SK-N-SH treated with all-trans-retinoic acid at 6 μM for 48 hours (cell line): ENCODE data around the gene CDKL5.

Source experiments
- ATAC-seq: fragments of 200-7000 bp; cut with Tn5 transposase; 3 replicates; pipeline ENCODE4 v1.9.1; 2020; ENCODE audit warnings: mild to moderate bottlenecking, moderate library complexity
- ARNTL ChIP-seq: fragments of 450-650 bp; formaldehyde crosslinking; IDR thresholded peaks from 2 replicates; pipeline ENCODE4 v1.5.0; 2020; ENCODE audit warnings: low read depth, mild to moderate bottlenecking, moderate library complexity, borderline replicate concordance
- BACH2 ChIP-seq: fragments of 250-450 bp; sonication (Bioruptor Pico); IDR thresholded peaks from 2 replicates; pipeline ENCODE4 v1.9.0; 2021; ENCODE audit warnings: mild to moderate bottlenecking, borderline replicate concordance
- CSDC2 ChIP-seq: fragments of 250-450 bp; sonication (Bioruptor Pico); IDR thresholded peaks from 2 replicates; pipeline ENCODE4 v1.5.0; 2020; ENCODE audit warnings: mild to moderate bottlenecking, moderate library complexity
- GLIS3 ChIP-seq: fragments of 250-450 bp; sonication (Bioruptor Pico); IDR thresholded peaks from 2 replicates; pipeline ENCODE4 v1.5.0; 2020; ENCODE audit warnings: mild to moderate bottlenecking, moderate library complexity
- OSR1 ChIP-seq: fragments of 250-450 bp; sonication (Bioruptor Pico); IDR thresholded peaks from 2 replicates; pipeline ENCODE4 v1.8.0; 2022; ENCODE audit warnings: moderate library complexity, mild to moderate bottlenecking, inconsistent platforms
- PPARA ChIP-seq: fragments of 250-450 bp; sonication (Bioruptor Pico); IDR thresholded peaks from 2 replicates; pipeline ENCODE4 v1.5.0; 2020; ENCODE audit warnings: mild to moderate bottlenecking, borderline replicate concordance
- RARB ChIP-seq: fragments of 250-450 bp; sonication (Bioruptor Pico); IDR thresholded peaks from 2 replicates; pipeline ENCODE4 v1.8.0; 2021; ENCODE audit warnings: mild to moderate bottlenecking, moderate library complexity
- SNAI2 ChIP-seq: fragments of 250-450 bp; sonication (Bioruptor Pico); IDR thresholded peaks from 2 replicates; pipeline ENCODE4 v1.5.0; 2020; ENCODE audit warnings: mild to moderate bottlenecking, moderate library complexity
- TCF4 ChIP-seq: fragments of 250-450 bp; sonication (Bioruptor Pico); IDR thresholded peaks from 2 replicates; pipeline ENCODE4 v1.8.0; 2021; ENCODE audit warnings: mild to moderate bottlenecking, moderate library complexity, borderline replicate concordance
- ZC3H10 ChIP-seq: fragments of 250-450 bp; sonication (Bioruptor Pico); IDR thresholded peaks from 2 replicates; pipeline ENCODE4 v1.5.1; 2021; ENCODE audit warnings: mild to moderate bottlenecking, moderate library complexity
- ZFP3 ChIP-seq: fragments of 250-450 bp; sonication (Bioruptor Pico); IDR thresholded peaks from 2 replicates; pipeline ENCODE4 v1.5.0; 2020; ENCODE audit warnings: mild to moderate bottlenecking, moderate library complexity
- ZFP30 ChIP-seq: fragments of 450-650 bp; formaldehyde crosslinking; IDR thresholded peaks from 2 replicates; pipeline ENCODE4 v1.5.0; 2022; ENCODE audit warnings: mild to moderate bottlenecking, moderate library complexity
- ZNF565 ChIP-seq: fragments of 450-650 bp; formaldehyde crosslinking; conservative IDR thresholded peaks from 2 replicates; pipeline ENCODE4 v1.5.0; 2020; ENCODE audit warnings: low read depth, mild to moderate bottlenecking, moderate library complexity
- ZNF70 ChIP-seq: fragments of 450-650 bp; formaldehyde crosslinking; IDR thresholded peaks from 2 replicates; pipeline ENCODE4 v1.5.0; 2020; ENCODE audit warnings: mild to moderate bottlenecking, moderate library complexity
- ZNF8 ChIP-seq: fragments of 450-650 bp; formaldehyde crosslinking; IDR thresholded peaks from 2 replicates; pipeline ENCODE4 v1.5.0; 2020; ENCODE audit warnings: mild to moderate bottlenecking, moderate library complexity
- TF ChIP-seq, protein P1 (sequence below): fragments of 250-450 bp; sonication (Bioruptor Pico); IDR thresholded peaks from 2 replicates; pipeline ENCODE4 v1.8.0; 2021; ENCODE audit warnings: low read depth, mild to moderate bottlenecking, moderate library complexity, borderline replicate concordance
- TF ChIP-seq, protein P2 (sequence below): fragments of 250-450 bp; sonication (Bioruptor Pico); IDR thresholded peaks from 2 replicates; pipeline ENCODE4 v1.8.0; 2020; ENCODE audit warnings: mild to moderate bottlenecking, moderate library complexity, borderline replicate concordance
- TF ChIP-seq, protein P3 (sequence below): fragments of 250-450 bp; sonication (Bioruptor Pico); IDR thresholded peaks from 2 replicates; pipeline ENCODE4 v1.5.0; 2020; ENCODE audit warnings: mild to moderate bottlenecking, moderate library complexity
- TF ChIP-seq, protein P4 (sequence below): fragments of 250-450 bp; sonication (Bioruptor Pico); IDR thresholded peaks from 2 replicates; pipeline ENCODE4 v1.5.1; 2020; ENCODE audit warnings: low read depth, mild to moderate bottlenecking, moderate library complexity

Gene CDKL5

DNA sequence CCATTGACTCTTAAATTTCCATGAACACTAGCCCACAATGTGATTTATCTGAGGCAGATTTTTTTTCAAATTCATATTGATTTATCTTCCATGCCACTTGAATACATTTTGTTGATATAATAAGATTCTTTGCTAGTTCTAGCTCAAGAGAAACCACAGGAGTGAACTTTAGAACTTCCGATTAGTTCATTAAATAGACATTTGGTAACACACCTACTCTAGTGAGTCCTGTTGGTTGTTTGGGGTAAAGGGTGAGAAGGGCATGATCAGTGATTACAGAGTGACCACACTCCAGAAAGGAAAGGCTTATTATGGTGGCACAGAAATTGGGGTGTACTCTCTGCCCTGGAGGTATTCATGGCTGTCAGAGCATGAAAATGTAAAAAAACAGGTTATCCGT lies 120.4 kb downstream of the CDKL5 start:
- no peak for ATAC-seq
- TF ChIP-seq ZNF70 (CRISPR knock-in tag) (no peak), SNAI2 (CRISPR knock-in tag) (no peak), CSDC2 (CRISPR knock-in tag) (no peak)
- TF ChIP-seq, all 23 proteins: peak for 0

DNA sequence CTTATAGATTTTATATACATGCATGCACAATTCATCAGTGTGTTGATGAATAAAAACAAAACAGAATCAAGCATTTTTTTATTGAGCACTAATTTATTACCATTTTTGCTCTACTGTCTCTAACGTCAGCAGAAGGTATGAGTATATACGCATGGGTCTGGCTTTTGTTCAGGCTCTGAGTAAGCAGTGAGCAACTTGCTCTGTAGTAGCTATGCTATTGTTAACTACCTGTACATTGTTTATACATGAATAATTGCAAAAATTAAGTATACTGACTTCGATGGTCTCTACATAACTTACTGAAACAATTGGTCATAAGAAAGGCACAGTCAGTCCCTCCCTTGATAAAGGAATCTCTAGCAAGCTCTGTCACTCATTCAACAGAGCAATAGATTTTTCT lies 123.6 kb downstream of the CDKL5 start:
- TF ChIP-seq ZNF8 (CRISPR knock-in tag) (no peak), PPARA (CRISPR knock-in tag) (no peak)
- TF ChIP-seq, all 23 proteins: peak for 0
- ATAC-seq, result no peak

DNA sequence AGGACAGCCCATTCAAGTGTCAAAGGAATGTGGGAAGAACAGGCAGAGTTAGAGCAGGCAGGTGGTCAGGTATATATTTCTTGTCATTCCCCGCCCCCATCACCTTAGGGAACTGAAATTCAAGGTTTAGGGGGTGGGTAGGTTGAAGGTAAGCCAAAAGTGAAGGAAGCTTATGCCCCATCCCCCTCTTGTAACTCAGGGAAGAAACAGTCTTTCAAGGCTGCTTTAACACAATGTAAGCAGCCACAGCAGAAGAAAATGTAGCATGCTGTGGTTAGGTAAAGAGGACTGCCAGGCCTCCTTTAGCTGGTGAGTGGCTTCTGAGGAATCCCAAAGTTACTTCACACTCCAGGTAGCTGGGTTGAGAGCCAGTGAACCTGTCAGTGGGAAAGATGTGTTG lies 124.2 kb downstream of the CDKL5 start:
- TF ChIP-seq PPARA (CRISPR knock-in tag) (no peak), ZFP30 (no peak), ARNTL (no peak), GLIS3 (CRISPR knock-in tag) (no peak), RARB (CRISPR knock-in tag) (no peak), BACH2 (CRISPR knock-in tag) (no peak), ZNF8 (CRISPR knock-in tag) (no peak)
- TF ChIP-seq, protein P1, sequence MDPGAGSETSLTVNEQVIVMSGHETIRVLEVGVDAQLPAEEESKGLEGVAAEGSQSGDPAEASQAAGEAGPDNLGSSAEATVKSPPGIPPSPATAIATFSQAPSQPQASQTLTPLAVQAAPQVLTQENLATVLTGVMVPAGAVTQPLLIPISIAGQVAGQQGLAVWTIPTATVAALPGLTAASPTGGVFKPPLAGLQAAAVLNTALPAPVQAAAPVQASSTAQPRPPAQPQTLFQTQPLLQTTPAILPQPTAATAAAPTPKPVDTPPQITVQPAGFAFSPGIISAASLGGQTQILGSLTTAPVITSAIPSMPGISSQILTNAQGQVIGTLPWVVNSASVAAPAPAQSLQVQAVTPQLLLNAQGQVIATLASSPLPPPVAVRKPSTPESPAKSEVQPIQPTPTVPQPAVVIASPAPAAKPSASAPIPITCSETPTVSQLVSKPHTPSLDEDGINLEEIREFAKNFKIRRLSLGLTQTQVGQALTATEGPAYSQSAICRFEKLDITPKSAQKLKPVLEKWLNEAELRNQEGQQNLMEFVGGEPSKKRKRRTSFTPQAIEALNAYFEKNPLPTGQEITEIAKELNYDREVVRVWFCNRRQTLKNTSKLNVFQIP (CRISPR knock-in tag), result no peak
- no peak for ATAC-seq

DNA sequence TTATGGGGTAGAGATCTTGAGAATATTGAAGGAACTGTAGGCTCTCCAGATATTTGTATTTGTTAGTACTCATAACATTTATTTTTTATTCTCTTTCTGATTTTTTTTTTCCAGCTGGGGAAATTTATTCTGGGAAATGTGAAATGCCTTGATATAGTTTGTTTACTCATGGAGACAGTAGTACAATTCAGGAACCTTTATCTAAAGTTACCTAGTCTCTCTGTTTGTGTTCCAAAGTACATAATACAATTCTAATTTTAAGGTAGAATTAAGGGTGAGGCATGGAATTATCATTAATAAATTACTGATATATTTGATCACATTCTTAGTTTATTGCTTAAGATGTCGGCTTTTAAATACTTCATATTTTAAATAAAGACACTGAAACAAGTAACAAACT lies 132.5 kb downstream of the CDKL5 start:
- ATAC-seq, result no peak
- TF ChIP-seq ZNF70 (CRISPR knock-in tag), result no peak
- TF ChIP-seq, protein P2, sequence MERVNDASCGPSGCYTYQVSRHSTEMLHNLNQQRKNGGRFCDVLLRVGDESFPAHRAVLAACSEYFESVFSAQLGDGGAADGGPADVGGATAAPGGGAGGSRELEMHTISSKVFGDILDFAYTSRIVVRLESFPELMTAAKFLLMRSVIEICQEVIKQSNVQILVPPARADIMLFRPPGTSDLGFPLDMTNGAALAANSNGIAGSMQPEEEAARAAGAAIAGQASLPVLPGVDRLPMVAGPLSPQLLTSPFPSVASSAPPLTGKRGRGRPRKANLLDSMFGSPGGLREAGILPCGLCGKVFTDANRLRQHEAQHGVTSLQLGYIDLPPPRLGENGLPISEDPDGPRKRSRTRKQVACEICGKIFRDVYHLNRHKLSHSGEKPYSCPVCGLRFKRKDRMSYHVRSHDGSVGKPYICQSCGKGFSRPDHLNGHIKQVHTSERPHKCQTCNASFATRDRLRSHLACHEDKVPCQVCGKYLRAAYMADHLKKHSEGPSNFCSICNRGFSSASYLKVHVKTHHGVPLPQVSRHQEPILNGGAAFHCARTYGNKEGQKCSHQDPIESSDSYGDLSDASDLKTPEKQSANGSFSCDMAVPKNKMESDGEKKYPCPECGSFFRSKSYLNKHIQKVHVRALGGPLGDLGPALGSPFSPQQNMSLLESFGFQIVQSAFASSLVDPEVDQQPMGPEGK, result no peak
- TF ChIP-seq, all 23 proteins: peak for 0

DNA sequence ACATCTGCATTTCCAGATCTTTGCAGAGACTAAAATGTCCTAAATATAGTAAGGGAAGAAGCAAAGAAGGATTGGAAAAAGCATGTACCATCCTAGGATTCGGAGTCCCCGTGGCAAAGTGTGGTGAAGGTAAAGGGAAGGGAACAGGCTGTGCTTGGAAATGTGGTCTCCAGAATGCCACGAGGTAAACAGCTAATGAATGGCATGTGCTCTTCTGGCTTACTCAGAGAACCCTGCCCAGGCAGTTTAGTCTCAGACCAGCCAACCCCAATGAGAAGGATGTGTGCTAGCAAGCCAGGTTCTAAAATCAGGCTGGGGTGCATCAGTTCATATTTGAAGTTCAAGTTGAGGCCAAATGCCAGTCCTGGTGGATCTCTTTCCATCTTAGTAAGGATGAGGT lies 133.4 kb downstream of the CDKL5 start:
- ATAC-seq, result no peak
- no peak for TF ChIP-seq RARB (CRISPR knock-in tag)
- TF ChIP-seq PPARA (CRISPR knock-in tag), result no peak
- TF ChIP-seq BACH2 (CRISPR knock-in tag), result no peak
- TF ChIP-seq CSDC2 (CRISPR knock-in tag), result no peak
- no peak for TF ChIP-seq ARNTL
- TF ChIP-seq, protein P3, sequence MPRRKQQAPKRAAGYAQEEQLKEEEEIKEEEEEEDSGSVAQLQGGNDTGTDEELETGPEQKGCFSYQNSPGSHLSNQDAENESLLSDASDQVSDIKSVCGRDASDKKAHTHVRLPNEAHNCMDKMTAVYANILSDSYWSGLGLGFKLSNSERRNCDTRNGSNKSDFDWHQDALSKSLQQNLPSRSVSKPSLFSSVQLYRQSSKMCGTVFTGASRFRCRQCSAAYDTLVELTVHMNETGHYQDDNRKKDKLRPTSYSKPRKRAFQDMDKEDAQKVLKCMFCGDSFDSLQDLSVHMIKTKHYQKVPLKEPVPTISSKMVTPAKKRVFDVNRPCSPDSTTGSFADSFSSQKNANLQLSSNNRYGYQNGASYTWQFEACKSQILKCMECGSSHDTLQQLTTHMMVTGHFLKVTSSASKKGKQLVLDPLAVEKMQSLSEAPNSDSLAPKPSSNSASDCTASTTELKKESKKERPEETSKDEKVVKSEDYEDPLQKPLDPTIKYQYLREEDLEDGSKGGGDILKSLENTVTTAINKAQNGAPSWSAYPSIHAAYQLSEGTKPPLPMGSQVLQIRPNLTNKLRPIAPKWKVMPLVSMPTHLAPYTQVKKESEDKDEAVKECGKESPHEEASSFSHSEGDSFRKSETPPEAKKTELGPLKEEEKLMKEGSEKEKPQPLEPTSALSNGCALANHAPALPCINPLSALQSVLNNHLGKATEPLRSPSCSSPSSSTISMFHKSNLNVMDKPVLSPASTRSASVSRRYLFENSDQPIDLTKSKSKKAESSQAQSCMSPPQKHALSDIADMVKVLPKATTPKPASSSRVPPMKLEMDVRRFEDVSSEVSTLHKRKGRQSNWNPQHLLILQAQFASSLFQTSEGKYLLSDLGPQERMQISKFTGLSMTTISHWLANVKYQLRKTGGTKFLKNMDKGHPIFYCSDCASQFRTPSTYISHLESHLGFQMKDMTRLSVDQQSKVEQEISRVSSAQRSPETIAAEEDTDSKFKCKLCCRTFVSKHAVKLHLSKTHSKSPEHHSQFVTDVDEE (CRISPR knock-in tag), result no peak
- TF ChIP-seq ZFP3 (CRISPR knock-in tag), result no peak
- TF ChIP-seq OSR1 (CRISPR knock-in tag), result no peak
- TF ChIP-seq, protein P4, sequence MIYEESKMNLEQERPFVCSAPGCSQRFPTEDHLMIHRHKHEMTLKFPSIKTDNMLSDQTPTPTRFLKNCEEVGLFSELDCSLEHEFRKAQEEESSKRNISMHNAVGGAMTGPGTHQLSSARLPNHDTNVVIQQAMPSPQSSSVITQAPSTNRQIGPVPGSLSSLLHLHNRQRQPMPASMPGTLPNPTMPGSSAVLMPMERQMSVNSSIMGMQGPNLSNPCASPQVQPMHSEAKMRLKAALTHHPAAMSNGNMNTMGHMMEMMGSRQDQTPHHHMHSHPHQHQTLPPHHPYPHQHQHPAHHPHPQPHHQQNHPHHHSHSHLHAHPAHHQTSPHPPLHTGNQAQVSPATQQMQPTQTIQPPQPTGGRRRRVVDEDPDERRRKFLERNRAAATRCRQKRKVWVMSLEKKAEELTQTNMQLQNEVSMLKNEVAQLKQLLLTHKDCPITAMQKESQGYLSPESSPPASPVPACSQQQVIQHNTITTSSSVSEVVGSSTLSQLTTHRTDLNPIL (CRISPR knock-in tag), result no peak
- TF ChIP-seq ZNF565 (CRISPR knock-in tag), result no peak
- TF ChIP-seq ZNF70 (CRISPR knock-in tag), result no peak
- no peak for TF ChIP-seq ZC3H10 (CRISPR knock-in tag)
- no peak for TF ChIP-seq TCF4 (CRISPR knock-in tag)
